ENCODE measurements around the gene ENTPD2.
A peak's percentile ranks its signal among the peaks of the same experiment; 100 is the strongest.

The ENTPD2 gene

GRCh38 chr9:137053944-137054931 is at the start of gene ENTPD2:
Gene ENTPD2, minus strand, starts transcription at chr9:137054061. Its CDS starts 64 bp downstream, at chr9:137053997.
- no peak for DNase-seq (ENCODE audit: low read depth in 2 of 3, low spot score in 1 of 3)

- DNase-seq (ENCODE audit: low read depth in 2 of 3, low spot score in 1 of 3) = no peak
These were observed 49.5 kb upstream of the ENTPD2 start for GRCh38 chr9:137103206-137103999.

- no peak for DNase-seq (ENCODE audit: low read depth in 2 of 3, low spot score in 1 of 3)
These were observed 45.4 kb upstream of the ENTPD2 start for GRCh38 chr9:137099231-137099630.

- no peak for DNase-seq (ENCODE audit: low read depth in 2 of 3, low spot score in 1 of 3)
These were observed 44.1 kb upstream of the ENTPD2 start for GRCh38 chr9:137097761-137098462.

GRCh38 chr9:137096785-137097546 is 43.1 kb upstream of the ENTPD2 start:
- no peak for DNase-seq (ENCODE audit: low read depth in 2 of 3, low spot score in 1 of 3)

GRCh38 chr9:137095664-137096517 is 42.0 kb upstream of the ENTPD2 start:
- DNase-seq (ENCODE audit: low read depth in 2 of 3, low spot score in 1 of 3) = peak; percentile 71 to 79 (median 76)

- no peak for DNase-seq (ENCODE audit: low read depth in 2 of 3, low spot score in 1 of 3)
These were observed 35.5 kb upstream of the ENTPD2 start for GRCh38 chr9:137089232-137089947.

- no peak for DNase-seq (ENCODE audit: low read depth in 2 of 3, low spot score in 1 of 3)
These were observed 34.3 kb upstream of the ENTPD2 start for GRCh38 chr9:137088121-137088520.

- DNase-seq (ENCODE audit: low read depth in 2 of 3, low spot score in 1 of 3) = no peak
These were observed 33.6 kb upstream of the ENTPD2 start for GRCh38 chr9:137087409-137087925.

- DNase-seq (ENCODE audit: low read depth in 2 of 3, low spot score in 1 of 3) = peak; percentile 97 to 100 (median 99)
These were observed 32.9 kb upstream of the ENTPD2 start, which contains the start of gene MAN1B1 for GRCh38 chr9:137086531-137087408. Gene MAN1B1, plus strand, starts transcription at chr9:137086985. Its CDS starts 15 bp downstream, at chr9:137087000.

GRCh38 chr9:137085920-137086530 is 32.2 kb upstream of the ENTPD2 start:
- no peak for DNase-seq (ENCODE audit: low read depth in 2 of 3, low spot score in 1 of 3)

GRCh38 chr9:137084526-137084925 is 30.7 kb upstream of the ENTPD2 start:
- DNase-seq (ENCODE audit: low read depth in 2 of 3, low spot score in 1 of 3) = no peak

GRCh38 chr9:137083394-137084004 is 29.6 kb upstream of the ENTPD2 start:
- no peak for DNase-seq (ENCODE audit: low read depth in 2 of 3, low spot score in 1 of 3)

- DNase-seq (ENCODE audit: low read depth in 2 of 3, low spot score in 1 of 3) = no peak
These were observed 29.0 kb upstream of the ENTPD2 start for GRCh38 chr9:137082925-137083290.

GRCh38 chr9:137082222-137082924 is 28.5 kb upstream of the ENTPD2 start:
- no peak for DNase-seq (ENCODE audit: low read depth in 2 of 3, low spot score in 1 of 3)

Data from stimulated activated CD4-positive, alpha-beta T cell treated with anti-CD3 and anti-CD28 coated beads, Interleukin-12 subunit alpha, Interleukin-12 subunit beta, amount 100 ng/mL, for 48 hours (primary cell).